HepG2 (cell line): ENCODE data around the gene RPS6KC1. TPM values are rescaled to one million over a fixed set of nuclear protein-coding genes. Genes with fewer than 3 reads are reported as not detected.

Experiments used
- ARNT2 ChIP-seq: sonication (generic); formaldehyde crosslinking; IDR thresholded peaks from 2 replicates; pipeline ENCODE4 v1.8.0; 2022; ENCODE audit warnings: mild to moderate bottlenecking, low read depth, missing genetic modification reagents, moderate library complexity
- ARNTL ChIP-seq: sonication (generic); formaldehyde crosslinking; IDR thresholded peaks from 2 replicates; pipeline ENCODE4 v1.4.0; 2020; ENCODE audit warnings: mild to moderate bottlenecking, missing genetic modification reagents
- CCDC6 ChIP-seq: sonication (generic); formaldehyde crosslinking; IDR thresholded peaks from 2 replicates; pipeline ENCODE4 v1.8.1; 2022; ENCODE audit warnings: mild to moderate bottlenecking, missing genetic modification reagents, moderate library complexity
- DPF2 ChIP-seq: sonication (generic); formaldehyde crosslinking; IDR thresholded peaks from 2 replicates; pipeline ENCODE4 v1.4.0; 2020; ENCODE audit warnings: mild to moderate bottlenecking, low read depth, missing genetic modification reagents, borderline replicate concordance
- ELF3 ChIP-seq: IDR thresholded peaks from 2 replicates; pipeline ENCODE4 v1.6.1; 2016; ENCODE audit warnings: missing genetic modification reagents, missing compliant biosample characterization
- ELF4 ChIP-seq: sonication (generic); formaldehyde crosslinking; IDR thresholded peaks from 2 replicates; pipeline ENCODE4 v1.5.0; 2020; ENCODE audit warnings: missing genetic modification reagents, mild to moderate bottlenecking, moderate library complexity, borderline replicate concordance
- EZH2 ChIP-seq: conservative IDR thresholded peaks from 2 replicates; pipeline ENCODE4 v1.6.1; 2012; ENCODE audit warnings: mild to moderate bottlenecking, low read depth, low read length, moderate library complexity
- FOXA3 ChIP-seq: IDR thresholded peaks from 2 replicates; pipeline ENCODE4 v1.6.1; 2016; ENCODE audit warnings: missing genetic modification reagents, missing compliant biosample characterization
- FOXK2 ChIP-seq: fragments of 450-650 bp; IDR thresholded peaks from 2 replicates; pipeline ENCODE4 v1.6.1; 2016
- GTF2F1 ChIP-seq: fragments of 150-350 bp; IDR thresholded peaks from 2 replicates; pipeline ENCODE4 v1.6.1; 2014; ENCODE audit warnings: low read length
- HMG20B ChIP-seq: conservative IDR thresholded peaks from 2 replicates; pipeline ENCODE4 v1.6.1; 2016; ENCODE audit warnings: missing genetic modification reagents, missing compliant biosample characterization
- HNRNPLL ChIP-seq: fragments of 200-400 bp; formaldehyde crosslinking; IDR thresholded peaks from 2 replicates; pipeline ENCODE4 v1.6.1; 2017; ENCODE audit warnings: mild to moderate bottlenecking, low read depth, low read length; ENCODE audit not compliant: poor library complexity, severe bottlenecking
- HOXA9 ChIP-seq: sonication (generic); formaldehyde crosslinking; IDR thresholded peaks from 2 replicates; pipeline ENCODE4 v1.8.1; 2022; ENCODE audit warnings: missing genetic modification reagents, mild to moderate bottlenecking, moderate library complexity, borderline replicate concordance
- KDM1A ChIP-seq: IDR thresholded peaks from 2 replicates; pipeline ENCODE4 v1.6.1; 2016; ENCODE audit warnings: missing compliant biosample characterization
- MIER3 ChIP-seq: IDR thresholded peaks from 2 replicates; pipeline ENCODE4 v1.6.1; 2016; ENCODE audit warnings: missing compliant biosample characterization, borderline replicate concordance
- NR3C1 ChIP-seq: sonication (generic); formaldehyde crosslinking; IDR thresholded peaks from 2 replicates; pipeline ENCODE4 v1.4.0; 2020; ENCODE audit warnings: missing genetic modification reagents
- PAWR ChIP-seq: sonication (generic); formaldehyde crosslinking; IDR thresholded peaks from 2 replicates; pipeline ENCODE4 v1.4.0; 2020; ENCODE audit warnings: missing genetic modification reagents, mild to moderate bottlenecking, borderline replicate concordance
- PITX1 ChIP-seq: sonication (generic); formaldehyde crosslinking; IDR thresholded peaks from 2 replicates; pipeline ENCODE4 v1.5.1; 2020; ENCODE audit warnings: mild to moderate bottlenecking, missing genetic modification reagents
- RXRB ChIP-seq: IDR thresholded peaks from 2 replicates; pipeline ENCODE4 v1.6.1; 2016; ENCODE audit warnings: borderline replicate concordance, missing genetic modification reagents, missing compliant biosample characterization
- SNAPC2 ChIP-seq: sonication (generic); formaldehyde crosslinking; IDR thresholded peaks from 2 replicates; pipeline ENCODE4 v1.8.1; 2022; ENCODE audit warnings: mild to moderate bottlenecking, missing genetic modification reagents
- ZKSCAN5 ChIP-seq: sonication (generic); formaldehyde crosslinking; IDR thresholded peaks from 2 replicates; pipeline ENCODE4 v1.5.1; 2020; ENCODE audit warnings: mild to moderate bottlenecking, missing genetic modification reagents
- ZNF124 ChIP-seq: sonication (generic); formaldehyde crosslinking; IDR thresholded peaks from 2 replicates; pipeline ENCODE4 v1.4.0; 2020; ENCODE audit warnings: missing genetic modification reagents
- ZNF333 ChIP-seq: sonication (generic); formaldehyde crosslinking; IDR thresholded peaks from 2 replicates; pipeline ENCODE4 v1.4.0; 2020; ENCODE audit warnings: mild to moderate bottlenecking, missing genetic modification reagents, borderline replicate concordance
- ZNF569 ChIP-seq: sonication (generic); formaldehyde crosslinking; IDR thresholded peaks from 2 replicates; pipeline ENCODE4 v1.5.0; 2020; ENCODE audit warnings: mild to moderate bottlenecking, missing genetic modification reagents, moderate library complexity, borderline replicate concordance
- ZNF614 ChIP-seq: IDR thresholded peaks from 2 replicates; pipeline ENCODE4 v1.6.1; 2018; ENCODE audit warnings: missing biosample characterization, missing genetic modification reagents, inconsistent platforms, borderline replicate concordance
- polyA plus RNA-seq, 8 experiments: library from polyadenylated mRNA; depleted of rRNA in 3 of 8; stranded (reverse) in 7 of 8; unstranded in 1 of 8; fragments of >200 nt; fragmentation: Illumina TruSeq in 4 of 8; extraction: Trizol in 4 of 8; gene quantifications; 2 replicates each; pipeline versions ENCODE4 v1.2.1 to v1.2.3, GENCODE V29; 2011 to 2016; ENCODE audit warnings: low read depth in 4 of 8, missing spikeins in 1 of 8, mixed read lengths in 1 of 8; ENCODE audit not compliant: insufficient read depth in 1 of 8
- total RNA-seq, 5 experiments: library from RNA; depleted of rRNA; stranded (reverse); fragments of >200 nt; fragmentation: Illumina TruSeq; extraction: Trizol; gene quantifications; 2 replicates each; pipeline ENCODE4 v1.2.3, GENCODE V29; 2016; ENCODE audit warnings: low read depth in 1 of 5
- TF ChIP-seq, protein P1 (sequence below): sonication (generic); formaldehyde crosslinking; IDR thresholded peaks from 2 replicates; pipeline ENCODE4 v1.4.0; 2020; ENCODE audit warnings: mild to moderate bottlenecking, low read depth, missing genetic modification reagents
- TF ChIP-seq, protein P2 (sequence below): sonication (generic); formaldehyde crosslinking; IDR thresholded peaks from 2 replicates; pipeline ENCODE4 v1.5.0; 2020; ENCODE audit warnings: missing genetic modification reagents
- TF ChIP-seq, protein P3 (sequence below): sonication (generic); formaldehyde crosslinking; conservative IDR thresholded peaks from 2 replicates; pipeline ENCODE4 v1.8.0; 2022; ENCODE audit warnings: low read depth, missing genetic modification reagents

Gene RPS6KC1
- total and polyA plus RNA-seq, 2 of the 13 experiments (the other 11 are each of a cell fraction or from before 2014, with no cell fraction given) = 11.0 to 25.2 TPM

DNA sequence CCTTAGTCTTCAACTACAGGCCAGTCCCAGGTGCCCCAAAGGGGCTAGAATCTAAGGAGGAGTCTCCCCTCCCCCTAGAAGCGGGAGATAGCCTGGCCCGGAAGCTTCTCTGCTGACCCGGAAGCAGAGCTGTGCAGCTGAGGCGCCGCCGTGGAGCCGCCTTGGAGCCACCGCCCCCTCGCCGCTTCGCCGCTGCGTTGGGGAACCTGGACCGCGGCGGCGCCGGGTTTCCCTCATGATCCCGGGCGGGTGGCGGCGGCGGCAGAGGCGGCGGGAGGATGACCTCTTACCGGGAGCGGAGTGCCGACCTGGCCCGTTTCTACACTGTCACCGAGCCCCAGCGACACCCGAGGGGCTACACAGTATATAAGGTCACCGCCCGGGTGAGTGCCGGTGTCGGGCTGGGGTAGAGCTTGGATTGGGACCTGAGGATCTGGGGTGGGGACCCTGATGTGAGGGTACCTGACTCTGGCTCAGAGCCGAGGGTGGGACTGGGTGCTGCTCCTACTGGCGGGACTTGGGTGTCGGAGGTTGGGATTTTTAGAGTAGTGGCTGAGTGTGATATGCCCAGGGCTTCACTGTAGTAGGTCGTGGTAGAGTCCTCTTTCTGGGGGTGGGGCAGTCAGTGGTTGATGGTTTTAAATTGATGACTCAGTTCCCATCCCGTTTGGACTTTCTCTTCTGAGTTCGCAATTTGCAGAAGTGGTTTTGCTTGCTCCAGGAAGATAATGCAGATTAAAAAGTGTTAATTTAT is at the start of gene RPS6KC1 (continued):
- 0 out of 2 replicates have a peak, but pooled peaks have one; percentile 11 for TF ChIP-seq PITX1 (CRISPR knock-in tag)
- TF ChIP-seq FOXK2 = no peak
- peak; percentile 27; the same call in 1 of the 2 replicates for TF ChIP-seq FOXA3 (CRISPR knock-in tag)
- TF ChIP-seq ZKSCAN5 (CRISPR knock-in tag) = no peak
- TF ChIP-seq HMG20B (CRISPR knock-in tag) = no peak
- TF ChIP-seq ZNF614 (CRISPR knock-in tag) = peak; percentile 29; the same call in 1 of the 2 replicates
- TF ChIP-seq ARNT2 = 0 out of 2 replicates have a peak, but pooled peaks have one; percentile 17
- TF ChIP-seq KDM1A (CRISPR knock-in tag) = no peak
- TF ChIP-seq, protein P1, sequence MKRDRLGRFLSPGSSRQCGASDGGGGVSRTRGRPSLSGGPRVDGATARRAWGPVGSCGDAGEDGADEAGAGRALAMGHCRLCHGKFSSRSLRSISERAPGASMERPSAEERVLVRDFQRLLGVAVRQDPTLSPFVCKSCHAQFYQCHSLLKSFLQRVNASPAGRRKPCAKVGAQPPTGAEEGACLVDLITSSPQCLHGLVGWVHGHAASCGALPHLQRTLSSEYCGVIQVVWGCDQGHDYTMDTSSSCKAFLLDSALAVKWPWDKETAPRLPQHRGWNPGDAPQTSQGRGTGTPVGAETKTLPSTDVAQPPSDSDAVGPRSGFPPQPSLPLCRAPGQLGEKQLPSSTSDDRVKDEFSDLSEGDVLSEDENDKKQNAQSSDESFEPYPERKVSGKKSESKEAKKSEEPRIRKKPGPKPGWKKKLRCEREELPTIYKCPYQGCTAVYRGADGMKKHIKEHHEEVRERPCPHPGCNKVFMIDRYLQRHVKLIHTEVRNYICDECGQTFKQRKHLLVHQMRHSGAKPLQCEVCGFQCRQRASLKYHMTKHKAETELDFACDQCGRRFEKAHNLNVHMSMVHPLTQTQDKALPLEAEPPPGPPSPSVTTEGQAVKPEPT = peak; percentile 54; the same call in 1 of the 2 replicates
- no peak for TF ChIP-seq HOXA9
- TF ChIP-seq, protein P2, sequence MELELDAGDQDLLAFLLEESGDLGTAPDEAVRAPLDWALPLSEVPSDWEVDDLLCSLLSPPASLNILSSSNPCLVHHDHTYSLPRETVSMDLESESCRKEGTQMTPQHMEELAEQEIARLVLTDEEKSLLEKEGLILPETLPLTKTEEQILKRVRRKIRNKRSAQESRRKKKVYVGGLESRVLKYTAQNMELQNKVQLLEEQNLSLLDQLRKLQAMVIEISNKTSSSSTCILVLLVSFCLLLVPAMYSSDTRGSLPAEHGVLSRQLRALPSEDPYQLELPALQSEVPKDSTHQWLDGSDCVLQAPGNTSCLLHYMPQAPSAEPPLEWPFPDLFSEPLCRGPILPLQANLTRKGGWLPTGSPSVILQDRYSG (CRISPR knock-in tag) = no peak
- no peak for TF ChIP-seq PAWR (CRISPR knock-in tag)
- no peak for TF ChIP-seq ELF4 (CRISPR knock-in tag)
- no peak for TF ChIP-seq DPF2
- TF ChIP-seq RXRB = peak; percentile 42; the same call in 1 of the 2 replicates
- TF ChIP-seq MIER3 (CRISPR knock-in tag) = no peak
- no peak for TF ChIP-seq GTF2F1
- TF ChIP-seq EZH2 = no peak
- TF ChIP-seq ELF3 (CRISPR knock-in tag) = no peak; the same call in 1 of the 2 replicates
- no peak for TF ChIP-seq NR3C1 (CRISPR knock-in tag)
- no peak for TF ChIP-seq CCDC6 (CRISPR knock-in tag)
- no peak for TF ChIP-seq ZNF124 (CRISPR knock-in tag)
- TF ChIP-seq, protein P3, sequence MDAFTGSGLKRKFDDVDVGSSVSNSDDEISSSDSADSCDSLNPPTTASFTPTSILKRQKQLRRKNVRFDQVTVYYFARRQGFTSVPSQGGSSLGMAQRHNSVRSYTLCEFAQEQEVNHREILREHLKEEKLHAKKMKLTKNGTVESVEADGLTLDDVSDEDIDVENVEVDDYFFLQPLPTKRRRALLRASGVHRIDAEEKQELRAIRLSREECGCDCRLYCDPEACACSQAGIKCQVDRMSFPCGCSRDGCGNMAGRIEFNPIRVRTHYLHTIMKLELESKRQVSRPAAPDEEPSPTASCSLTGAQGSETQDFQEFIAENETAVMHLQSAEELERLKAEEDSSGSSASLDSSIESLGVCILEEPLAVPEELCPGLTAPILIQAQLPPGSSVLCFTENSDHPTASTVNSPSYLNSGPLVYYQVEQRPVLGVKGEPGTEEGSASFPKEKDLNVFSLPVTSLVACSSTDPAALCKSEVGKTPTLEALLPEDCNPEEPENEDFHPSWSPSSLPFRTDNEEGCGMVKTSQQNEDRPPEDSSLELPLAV (CRISPR knock-in tag) = no peak
- no peak; the same call in 1 of the 2 replicates for TF ChIP-seq ZNF569
- TF ChIP-seq SNAPC2 (CRISPR knock-in tag) = no peak; the same call in 1 of the 2 replicates
- TF ChIP-seq HNRNPLL = peak; percentile 51
- TF ChIP-seq ZNF333 = peak; percentile 46; the same call in 1 of the 2 replicates
- no peak; the same call in 1 of the 2 replicates for TF ChIP-seq ARNTL
